T-helper 9 cell (primary cell): ENCODE measurements around the gene EPB41L2.
"Not testable (repeated sequence)": the region's sequence is repeated elsewhere in the genome, so short reads cannot be mapped to it uniquely, and the experiment has no call there.

Experiments
- DNase-seq: peaks from one replicate; pipeline ENCODE4 v3.0.0-alpha.2; 2020

EPB41L2 gene

GRCh38 chr6:130829333-130829910 lies 233.6 kb downstream of the EPB41L2 start:
- DNase-seq: no peak

GRCh38 chr6:130827247-130828149 lies 235.5 kb downstream of the EPB41L2 start, which contains the start of gene SMLR1:
SMLR1 (plus strand) TSS chr6:130827406; CDS start chr6:130827414, 8 bp downstream.
- no peak for DNase-seq

DNA sequence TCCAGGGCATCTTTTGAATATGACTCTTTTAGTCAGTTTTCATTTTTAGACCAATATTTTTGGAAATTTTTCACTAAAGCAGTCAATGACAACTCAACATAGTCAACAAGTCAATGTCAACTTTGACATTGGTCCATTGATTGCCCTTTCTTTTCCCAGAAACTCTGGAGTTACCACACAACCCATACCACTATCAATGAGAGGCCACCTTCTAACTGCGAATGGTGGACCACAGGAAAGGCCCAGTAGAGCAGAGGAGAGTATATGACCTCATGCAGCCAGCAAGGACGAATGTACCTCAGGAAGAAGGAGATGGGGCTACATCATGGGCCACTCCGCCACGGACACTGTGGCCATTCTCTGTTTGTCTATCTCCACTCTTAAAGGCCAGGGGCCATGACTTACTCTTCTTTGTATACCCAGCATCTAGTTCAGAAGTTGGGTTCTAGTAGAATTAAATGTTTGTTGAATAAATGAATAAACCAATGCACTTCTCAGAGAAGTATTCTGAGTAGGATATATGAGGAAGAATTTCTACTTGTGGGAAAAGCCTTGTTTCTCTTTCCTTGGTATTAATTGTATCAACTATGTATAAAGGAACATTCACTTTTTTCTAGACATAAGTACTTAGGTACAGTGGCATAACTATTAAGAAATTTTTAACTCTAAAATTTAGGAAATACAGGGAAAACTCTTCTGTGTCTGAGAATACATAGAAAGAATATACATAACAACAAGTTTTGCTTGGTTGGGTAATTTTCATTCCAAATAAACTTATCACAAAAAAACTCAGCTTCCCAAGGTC lies 236.4 kb downstream of the EPB41L2 start:
- no peak for DNase-seq

GRCh38 chr6:130825772-130826441 lies 237.1 kb downstream of the EPB41L2 start:
- DNase-seq: no peak

GRCh38 chr6:130824978-130825694 lies 237.9 kb downstream of the EPB41L2 start:
- DNase-seq: no peak

DNA sequence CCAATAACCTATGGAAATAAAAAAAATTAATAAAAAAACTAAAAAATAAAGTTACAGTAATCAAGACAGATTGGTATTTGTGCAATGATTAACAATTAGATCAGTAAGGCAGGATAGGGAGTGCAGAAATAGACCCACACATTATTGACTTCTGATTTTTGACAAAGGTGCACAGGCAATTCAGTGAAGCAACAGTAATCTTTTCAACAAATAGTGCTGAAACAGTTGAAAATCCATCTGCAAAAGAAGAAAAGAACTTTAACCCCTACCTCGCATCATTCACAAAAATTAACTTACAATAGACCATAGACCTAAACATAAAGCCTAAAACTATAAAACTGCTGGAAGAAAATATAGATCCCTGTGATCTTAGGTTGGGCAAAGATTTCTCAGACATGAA lies 240.3 kb downstream of the EPB41L2 start:
- DNase-seq: no peak

GRCh38 chr6:130815200-130816071 lies 247.6 kb downstream of the EPB41L2 start:
- no peak for DNase-seq

DNA sequence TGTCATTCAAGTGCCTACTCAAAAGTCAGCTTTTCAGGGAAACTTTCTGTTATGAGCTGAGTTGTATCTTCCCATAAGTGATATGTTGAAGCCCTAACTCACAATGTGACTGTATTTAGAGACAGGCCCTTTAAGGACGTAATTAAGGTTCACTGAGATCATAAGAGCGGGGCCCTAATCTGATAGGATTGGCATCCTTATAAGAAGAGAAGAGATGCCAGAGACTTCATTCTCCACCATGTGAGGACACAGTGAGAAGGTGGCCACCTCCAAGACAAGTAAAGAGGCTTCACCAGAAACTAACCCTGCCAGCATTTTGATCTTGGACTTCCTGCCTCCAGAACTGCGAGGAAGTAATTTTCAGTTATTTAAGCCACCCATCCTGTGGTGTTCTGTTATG lies 248.5 kb downstream of the EPB41L2 start:
- DNase-seq: no peak

DNA sequence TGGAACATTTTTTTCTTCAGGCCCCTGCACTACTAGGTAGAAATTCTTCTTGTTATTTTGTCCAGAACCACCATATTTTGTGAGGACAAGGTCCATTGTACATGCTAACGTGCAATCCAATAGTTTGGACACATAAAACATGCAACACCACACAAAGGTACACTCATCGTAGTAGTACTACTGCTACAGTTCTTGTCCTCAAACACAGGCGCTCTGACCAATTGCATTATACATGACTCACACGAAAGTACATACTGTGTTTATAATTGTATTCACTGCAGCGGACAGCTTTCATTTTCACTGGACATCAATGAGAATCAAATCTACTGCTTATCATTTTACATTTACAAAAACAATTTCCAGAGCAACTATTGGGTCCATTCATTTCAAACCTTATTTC lies 251.1 kb downstream of the EPB41L2 start:
- DNase-seq: no peak

DNA sequence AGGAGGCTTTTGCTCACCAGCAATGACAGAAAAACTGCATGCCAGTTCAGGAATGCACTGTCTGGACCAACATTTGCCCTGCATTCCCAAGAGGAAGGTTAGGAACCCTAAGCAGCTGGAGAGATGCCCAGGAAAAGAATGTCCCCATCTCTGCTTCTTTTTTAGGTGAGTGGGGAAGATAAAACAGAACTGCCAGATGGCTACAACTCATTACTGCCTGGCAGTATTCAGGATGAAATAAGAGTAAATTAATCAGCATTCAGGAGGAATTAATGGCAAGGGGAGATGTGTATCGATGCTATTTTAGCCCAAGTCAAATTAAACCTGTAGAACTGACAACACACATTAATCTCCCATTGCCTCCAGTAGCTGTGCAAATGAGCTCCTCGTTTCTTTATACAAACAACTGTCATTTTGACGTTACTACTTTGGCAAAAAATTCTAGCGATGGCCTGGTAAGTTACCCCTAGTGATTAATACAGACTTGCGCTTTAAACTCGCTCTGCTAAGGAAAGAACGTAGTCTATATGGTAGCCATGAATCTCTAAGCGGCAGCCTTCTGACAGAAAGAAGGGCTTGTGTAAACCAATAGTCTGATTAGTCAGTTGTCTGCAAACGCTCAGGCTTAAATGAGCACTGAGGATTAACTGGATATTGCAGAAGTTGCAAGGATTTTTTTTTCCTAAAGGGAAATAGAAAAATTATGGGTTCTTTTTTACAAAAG lies 252.6 kb downstream of the EPB41L2 start:
- DNase-seq: no peak

DNA sequence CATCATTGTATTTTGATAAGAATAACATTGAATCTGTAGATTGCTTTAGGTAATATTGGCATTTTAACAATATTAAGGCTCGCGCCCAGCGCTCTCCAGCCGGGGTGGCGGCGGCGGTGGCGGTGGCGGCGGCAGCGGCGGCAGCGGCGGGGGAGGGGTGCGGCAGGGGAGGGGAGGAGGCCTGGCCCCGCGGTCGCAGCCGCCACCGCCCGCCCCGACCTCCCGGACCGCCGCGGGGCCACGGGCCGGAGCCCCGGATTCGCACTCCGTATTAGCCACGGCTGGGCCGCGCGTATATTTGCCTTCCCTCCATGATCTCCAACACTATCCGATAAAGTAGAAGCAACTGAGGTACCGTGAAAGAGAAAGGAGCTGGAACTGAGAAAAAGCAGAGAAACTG lies 261.7 kb downstream of the EPB41L2 start:
- DNase-seq: not testable (repeated sequence)

- no peak for DNase-seq
Observed at GRCh38 chr6:130797061-130797460, 266.0 kb downstream of the EPB41L2 start.

DNA sequence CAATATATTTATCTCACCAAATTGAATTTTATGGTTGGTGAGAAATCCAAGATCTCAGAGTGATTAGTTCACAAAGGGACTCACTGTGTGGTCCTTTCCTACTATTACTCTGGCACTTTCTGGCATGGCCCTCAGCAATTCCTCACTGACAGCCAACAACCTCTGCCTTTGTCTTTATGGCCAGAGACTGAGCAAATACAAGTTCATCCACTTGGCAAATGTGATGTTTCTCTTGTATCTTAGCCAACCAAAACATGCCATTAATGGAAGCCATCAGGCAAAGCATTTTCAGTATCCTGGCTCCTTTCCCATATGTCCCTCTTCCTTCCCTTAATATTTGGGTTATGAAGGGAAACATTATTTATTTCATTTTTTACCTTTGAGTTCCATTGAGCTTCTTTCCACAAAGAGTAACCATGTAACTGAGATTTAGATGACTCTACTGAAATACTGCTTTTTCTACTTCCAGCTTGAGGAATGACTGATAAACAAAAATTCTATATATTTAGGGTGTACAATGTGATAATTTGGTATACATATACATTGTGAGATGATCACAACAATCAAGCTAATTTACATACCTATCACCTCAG lies 266.6 kb downstream of the EPB41L2 start:
- DNase-seq: no peak

DNA sequence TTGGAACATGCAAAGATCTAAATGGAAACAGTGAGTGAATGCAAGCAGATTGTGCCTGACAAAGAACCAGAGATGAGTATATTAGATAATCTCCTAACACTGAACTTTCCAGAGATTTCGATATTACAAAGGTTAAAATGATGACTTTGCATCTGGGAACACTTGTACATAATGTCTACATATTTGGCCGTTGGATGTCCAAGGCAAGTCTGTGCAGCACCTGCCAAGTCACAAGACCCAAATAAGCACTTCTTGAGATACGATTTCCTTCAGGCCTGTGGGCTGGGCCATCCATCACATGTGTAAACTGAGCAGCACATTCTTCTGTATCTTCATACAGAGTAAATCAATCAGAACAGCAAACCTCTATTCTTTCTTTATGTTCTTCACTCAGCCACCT lies 268.3 kb downstream of the EPB41L2 start:
- DNase-seq: no peak

- no peak for DNase-seq
Observed at GRCh38 chr6:130794010-130794697, 268.9 kb downstream of the EPB41L2 start.
